ENCODE measurements around the gene ENGASE. TPM values are rescaled to one million over a fixed set of nuclear protein-coding genes. Genes with fewer than 3 reads are reported as not detected.

ENGASE gene
- total RNA-seq, 2 donors from 2014 or later: 53.4 to 111 TPM

GRCh38 chr17:79108232-79108850 lies 33.7 kb downstream of the ENGASE start:
- intact Hi-C loops (cut with DNase I): no loop called here
- Histone ChIP-seq H3K9ac (ENCODE audit: low read depth in 2 of 2, low read length in 2 of 2) (no peak overlapping the region), H3K27me3 (no peaks in the 10 kb centered on the region), H3K36me3 (no peaks in the 10 kb centered on the region), H3K4me1 (no peaks in the 10 kb centered on the region), H3K4me3 (no peak overlapping the region), H3K27ac (no peak overlapping the region), H3K9me3 (no peaks in the 10 kb centered on the region)
- TF ChIP-seq, protein P1, sequence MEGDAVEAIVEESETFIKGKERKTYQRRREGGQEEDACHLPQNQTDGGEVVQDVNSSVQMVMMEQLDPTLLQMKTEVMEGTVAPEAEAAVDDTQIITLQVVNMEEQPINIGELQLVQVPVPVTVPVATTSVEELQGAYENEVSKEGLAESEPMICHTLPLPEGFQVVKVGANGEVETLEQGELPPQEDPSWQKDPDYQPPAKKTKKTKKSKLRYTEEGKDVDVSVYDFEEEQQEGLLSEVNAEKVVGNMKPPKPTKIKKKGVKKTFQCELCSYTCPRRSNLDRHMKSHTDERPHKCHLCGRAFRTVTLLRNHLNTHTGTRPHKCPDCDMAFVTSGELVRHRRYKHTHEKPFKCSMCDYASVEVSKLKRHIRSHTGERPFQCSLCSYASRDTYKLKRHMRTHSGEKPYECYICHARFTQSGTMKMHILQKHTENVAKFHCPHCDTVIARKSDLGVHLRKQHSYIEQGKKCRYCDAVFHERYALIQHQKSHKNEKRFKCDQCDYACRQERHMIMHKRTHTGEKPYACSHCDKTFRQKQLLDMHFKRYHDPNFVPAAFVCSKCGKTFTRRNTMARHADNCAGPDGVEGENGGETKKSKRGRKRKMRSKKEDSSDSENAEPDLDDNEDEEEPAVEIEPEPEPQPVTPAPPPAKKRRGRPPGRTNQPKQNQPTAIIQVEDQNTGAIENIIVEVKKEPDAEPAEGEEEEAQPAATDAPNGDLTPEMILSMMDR (IDR thresholded peaks at IDR 0.05): no peak
- no peak for DNase-seq

DNA sequence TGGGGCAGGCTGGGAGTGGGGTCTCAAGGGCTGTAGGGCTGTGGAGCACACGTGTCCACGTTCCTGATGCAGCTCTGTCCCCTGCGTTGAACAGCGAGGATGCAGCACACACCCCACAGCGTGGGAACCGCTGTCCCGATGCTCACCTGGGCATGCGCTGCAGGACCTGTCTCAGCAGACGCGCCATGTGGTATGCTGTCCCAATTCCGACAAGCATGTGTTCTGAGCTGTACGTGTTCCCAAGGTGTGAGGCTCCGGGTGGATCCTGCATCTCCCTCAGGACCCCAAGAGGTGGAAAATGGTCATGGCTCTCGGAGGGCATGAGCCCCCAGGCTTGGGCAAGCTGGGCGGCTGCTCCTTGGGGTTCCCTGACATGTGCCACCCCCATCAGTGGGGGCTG lies 34.2 kb downstream of the ENGASE start:
- DNase-seq: no peak
- no peak overlapping the region for H3K4me3 ChIP-seq
- H3K4me1 ChIP-seq: no peaks in the 10 kb centered on the region
- no peak overlapping the region for H3K27ac ChIP-seq
- H3K36me3 ChIP-seq: no peaks in the 10 kb centered on the region
- H3K27me3 ChIP-seq: no peaks in the 10 kb centered on the region
- intact Hi-C loops (cut with DNase I): no loop called here
- TF ChIP-seq, protein P1 (IDR thresholded peaks at IDR 0.05): no peak
- no peaks in the 10 kb centered on the region for H3K9me3 ChIP-seq
- no peak overlapping the region for H3K9ac ChIP-seq (ENCODE audit: low read depth in 2 of 2, low read length in 2 of 2)

- Histone ChIP-seq H3K9me3 (no peaks in the 10 kb centered on the region), H3K4me1 (peaks cover 3% of the 10 kb centered on the region), H3K9ac (ENCODE audit: low read depth in 2 of 2, low read length in 2 of 2) (no peak overlapping the region), H3K4me3 (no peak overlapping the region), H3K36me3 (no peaks in the 10 kb centered on the region), H3K27ac (no peak overlapping the region), H3K27me3 (no peaks in the 10 kb centered on the region)
- TF ChIP-seq, protein P1 (IDR thresholded peaks at IDR 0.05): no peak
- intact Hi-C loops (cut with DNase I): no loop called here
- DNase-seq: no peak
These were observed 35.0 kb downstream of the ENGASE start for GRCh38 chr17:79109584-79109983.

DNA sequence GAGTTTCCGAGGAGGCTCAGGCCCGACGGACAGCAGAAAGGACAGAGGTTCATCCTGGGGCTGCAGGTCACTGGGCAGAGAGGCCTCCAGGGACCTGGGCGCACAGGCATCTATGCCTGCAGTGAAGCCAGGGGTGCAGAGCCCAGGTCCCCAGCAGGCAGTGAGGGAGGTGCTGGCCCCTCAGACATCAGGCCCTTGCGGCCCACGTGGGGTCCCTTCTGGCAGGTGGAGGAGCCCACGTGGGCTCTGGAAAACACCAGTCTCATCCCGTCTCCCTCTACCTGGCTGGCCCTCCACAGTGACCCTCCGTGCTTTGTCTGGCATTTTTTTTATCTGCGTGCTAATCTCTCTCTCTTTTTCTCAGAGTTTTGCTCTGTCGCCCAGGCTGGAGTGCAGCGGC lies 36.5 kb downstream of the ENGASE start:
- no peak overlapping the region for H3K4me3 ChIP-seq
- H3K4me1 ChIP-seq: peaks cover 3% of the 10 kb centered on the region
- H3K36me3 ChIP-seq: no peaks in the 10 kb centered on the region
- no peaks in the 10 kb centered on the region for H3K27me3 ChIP-seq
- intact Hi-C loops (cut with DNase I): no loop called here
- H3K9ac ChIP-seq (ENCODE audit: low read depth in 2 of 2, low read length in 2 of 2): no peak overlapping the region
- TF ChIP-seq, protein P1 (IDR thresholded peaks at IDR 0.05): no peak
- H3K27ac ChIP-seq: no peak overlapping the region
- no peaks in the 10 kb centered on the region for H3K9me3 ChIP-seq
- DNase-seq: no peak

DNA sequence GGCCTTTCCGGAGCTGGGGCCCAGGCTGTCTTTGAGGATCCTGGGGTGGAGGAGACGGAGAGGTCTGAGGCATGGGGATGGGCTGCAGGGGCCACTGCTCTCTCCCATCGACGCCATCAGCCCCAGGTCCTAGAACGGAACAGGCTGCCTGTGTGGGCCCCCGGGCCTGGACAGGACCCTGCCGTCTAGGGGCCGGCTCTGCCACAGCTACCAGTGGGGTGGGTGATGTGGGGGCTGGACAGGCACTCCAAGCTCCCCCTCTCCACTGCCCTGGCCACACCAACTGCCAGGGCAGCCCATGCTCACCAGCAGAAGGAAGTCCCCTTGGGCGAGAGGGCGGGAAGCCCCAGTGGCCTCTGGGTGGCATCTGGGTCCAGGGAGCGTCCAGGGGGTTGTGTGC lies 37.8 kb downstream of the ENGASE start:
- no peak overlapping the region for H3K9ac ChIP-seq (ENCODE audit: low read depth in 2 of 2, low read length in 2 of 2)
- H3K4me3 ChIP-seq: no peak overlapping the region
- H3K27me3 ChIP-seq: no peaks in the 10 kb centered on the region
- no peaks in the 10 kb centered on the region for H3K36me3 ChIP-seq
- intact Hi-C loops (cut with DNase I): no loop called here
- H3K27ac ChIP-seq: no peak overlapping the region
- DNase-seq: no peak
- TF ChIP-seq, protein P1 (IDR thresholded peaks at IDR 0.05): no peak
- peaks cover 3% of the 10 kb centered on the region for H3K4me1 ChIP-seq
- H3K9me3 ChIP-seq: no peaks in the 10 kb centered on the region

Data from colonic mucosa (tissue), 4 donors.